Subcutaneous abdominal adipose tissue (tissue), 5 donors: ENCODE data around the gene TRAK1.
A peak's percentile ranks its signal among the peaks of the same experiment; 100 is the strongest.

ENCODE experiments used
- H3K27ac ChIP-seq: one replicate; pipeline ENCODE4 v1.7.0; 2013; ENCODE audit warnings: low read depth, mild to moderate bottlenecking, inconsistent platforms, low read length, moderate library complexity
- H3K27me3 ChIP-seq, 5 donors: one replicate each; pipeline ENCODE4 v1.7.0; 2013; ENCODE audit warnings: low read length in 5 of 5, inconsistent platforms in 1 of 5; ENCODE audit not compliant: control insufficient read depth in 5 of 5, insufficient read depth in 4 of 5
- H3K36me3 ChIP-seq, 5 donors: one replicate each; pipeline ENCODE4 v1.7.0; 2013; ENCODE audit warnings: low read length in 5 of 5; ENCODE audit not compliant: control insufficient read depth in 5 of 5, insufficient read depth in 5 of 5
- H3K4me1 ChIP-seq, 5 donors: one replicate each; pipeline ENCODE4 v1.7.0; 2013; ENCODE audit warnings: low read length in 5 of 5, mild to moderate bottlenecking in 3 of 5, moderate library complexity in 1 of 5; ENCODE audit not compliant: control insufficient read depth in 5 of 5, insufficient read depth in 5 of 5
- H3K4me3 ChIP-seq, 5 donors: one replicate each; pipeline ENCODE4 v1.7.0; 2013; ENCODE audit warnings: low read length in 5 of 5, low read depth in 1 of 5
- H3K9ac ChIP-seq, 5 donors: one replicate each; pipeline ENCODE4 v1.7.0; 2013; ENCODE audit warnings: low read length in 5 of 5, mild to moderate bottlenecking in 4 of 5, moderate library complexity in 3 of 5
- H3K9me3 ChIP-seq, 5 donors: one replicate each; pipeline ENCODE4 v1.7.0; 2013; ENCODE audit warnings: low read length in 5 of 5; ENCODE audit not compliant: control insufficient read depth in 5 of 5
- donor health status: healthy.
- donor health status: healthy.
- donor health status: healthy.
- donor health status: healthy.
- donor health status: healthy.

TRAK1 gene

GRCh38 chr3:42194943-42195510 is 103.9 kb downstream of the TRAK1 start:
- H3K9ac ChIP-seq = no peak overlapping the region
- no peak overlapping the region for H3K4me3 ChIP-seq
- H3K4me1 ChIP-seq = peaks cover 1 to 32% (median 11%) of the 10 kb centered on the region in 5 donors
- H3K27me3 ChIP-seq = no peaks in the 10 kb centered on the region
- H3K36me3 ChIP-seq = peaks cover 24 to 82% (median 72%) of the 10 kb centered on the region in 5 donors
- H3K27ac ChIP-seq = no peak overlapping the region
- H3K9me3 ChIP-seq = no peaks in the 10 kb centered on the region

- Histone ChIP-seq H3K4me3 (no peak overlapping the region), H3K27ac (no peak overlapping the region), H3K9ac (peak overlapping the region in 1 of 5 donors; percentile 7), H3K36me3 (peaks cover 28 to 85% (median 81%) of the 10 kb centered on the region in 5 donors), H3K9me3 (no peaks in the 10 kb centered on the region), H3K27me3 (no peaks in the 10 kb centered on the region), H3K4me1 (peaks cover 0 to 25% (median 4%) of the 10 kb centered on the region in 5 donors)
Observed at GRCh38 chr3:42195879-42196330, 104.7 kb downstream of the TRAK1 start.

DNA sequence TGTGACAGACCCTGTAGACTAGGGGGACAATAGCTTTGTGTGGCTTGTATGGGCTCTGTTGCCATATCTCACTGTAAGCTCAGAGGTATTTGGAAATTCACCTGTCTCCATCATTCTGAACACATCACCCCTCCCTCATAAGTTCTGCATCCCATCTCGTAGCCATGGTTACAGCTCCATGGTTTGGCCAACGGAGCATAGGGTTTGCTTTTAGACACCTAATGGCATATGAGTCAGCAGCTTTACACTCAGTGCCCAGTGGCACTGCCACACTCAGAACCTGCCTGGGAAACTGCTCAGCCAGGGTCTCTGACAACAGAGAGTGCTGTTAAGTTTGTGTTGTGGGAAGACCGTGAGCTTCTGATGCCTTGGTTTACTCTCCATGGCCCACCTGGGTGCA is 107.6 kb downstream of the TRAK1 start:
- H3K9ac ChIP-seq = peak overlapping the region in 1 of 5 donors; percentile 16
- H3K4me1 ChIP-seq = peaks cover 0 to 14% (median 0%) of the 10 kb centered on the region in 5 donors
- H3K36me3 ChIP-seq = peaks cover 34 to 97% (median 93%) of the 10 kb centered on the region in 5 donors
- H3K9me3 ChIP-seq = no peaks in the 10 kb centered on the region
- no peak overlapping the region for H3K4me3 ChIP-seq
- H3K27ac ChIP-seq = no peak overlapping the region
- no peaks in the 10 kb centered on the region for H3K27me3 ChIP-seq

DNA sequence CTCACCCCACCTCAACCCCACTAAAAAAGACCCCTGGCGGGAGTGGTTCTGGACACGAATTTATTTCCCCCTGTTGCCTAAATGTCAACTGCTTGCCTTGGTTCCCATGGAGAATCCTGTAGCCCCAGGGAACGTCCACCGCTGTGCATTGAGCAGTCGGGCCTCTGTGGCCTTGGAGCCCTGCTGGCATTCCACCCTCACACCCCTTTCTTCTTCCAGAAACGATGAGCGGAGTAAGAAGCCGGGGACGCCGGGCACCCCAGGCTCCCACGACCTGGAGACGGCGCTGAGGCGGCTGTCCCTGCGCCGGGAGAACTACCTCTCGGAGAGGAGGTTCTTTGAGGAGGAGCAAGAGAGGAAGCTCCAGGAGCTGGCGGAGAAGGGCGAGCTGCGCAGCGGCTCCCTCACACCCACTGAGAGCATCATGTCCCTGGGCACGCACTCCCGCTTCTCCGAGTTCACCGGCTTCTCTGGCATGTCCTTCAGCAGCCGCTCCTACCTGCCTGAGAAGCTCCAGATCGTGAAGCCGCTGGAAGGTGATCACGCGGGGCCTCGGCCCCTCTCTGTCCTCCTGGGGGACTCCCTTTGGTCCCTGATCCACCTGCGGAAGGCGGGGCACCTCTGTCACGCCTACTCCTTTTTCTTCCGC is 111.2 kb downstream of the TRAK1 start:
- H3K27me3 ChIP-seq = no peaks in the 10 kb centered on the region
- H3K9ac ChIP-seq = no peak overlapping the region
- peaks cover 0 to 5% (median 0%) of the 10 kb centered on the region in 5 donors for H3K4me1 ChIP-seq
- no peak overlapping the region for H3K4me3 ChIP-seq
- H3K9me3 ChIP-seq = no peaks in the 10 kb centered on the region
- H3K36me3 ChIP-seq = peaks cover 33 to 96% (median 85%) of the 10 kb centered on the region in 5 donors
- no peak overlapping the region for H3K27ac ChIP-seq

- H3K4me1 ChIP-seq = peaks cover 0 to 5% (median 0%) of the 10 kb centered on the region in 5 donors
- peaks cover 33 to 95% (median 84%) of the 10 kb centered on the region in 5 donors for H3K36me3 ChIP-seq
- no peak overlapping the region for H3K27ac ChIP-seq
- no peaks in the 10 kb centered on the region for H3K9me3 ChIP-seq
- no peaks in the 10 kb centered on the region for H3K27me3 ChIP-seq
- H3K4me3 ChIP-seq = no peak overlapping the region
- no peak overlapping the region for H3K9ac ChIP-seq
Observed at GRCh38 chr3:42204867-42205599, 113.9 kb downstream of the TRAK1 start.

GRCh38 chr3:42205800-42206514 is 114.8 kb downstream of the TRAK1 start:
- H3K36me3 ChIP-seq = peaks cover 34 to 95% (median 84%) of the 10 kb centered on the region in 5 donors

DNA sequence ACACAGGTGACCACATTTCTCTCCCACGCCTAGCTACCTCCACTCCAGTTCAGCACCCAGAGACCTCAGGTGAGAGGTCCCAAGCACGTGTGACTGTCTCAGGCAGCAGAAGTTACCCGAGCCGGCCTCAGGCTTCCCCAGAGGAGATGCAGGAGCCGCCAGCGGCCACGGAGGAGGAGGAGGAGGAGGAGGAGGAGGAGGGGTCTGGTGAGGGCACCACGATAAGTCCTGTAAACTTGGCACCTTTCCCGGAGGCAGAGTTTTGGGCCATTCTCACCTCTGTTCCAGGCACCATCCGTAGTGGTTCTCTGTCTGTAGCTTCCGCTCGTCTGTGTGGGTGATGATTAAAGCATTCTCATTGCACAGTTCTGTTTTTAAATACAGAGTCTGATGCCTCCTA is 118.8 kb downstream of the TRAK1 start:
- peaks cover 0 to 3% (median 0%) of the 10 kb centered on the region in 5 donors for H3K4me1 ChIP-seq
- peaks cover 24 to 90% (median 78%) of the 10 kb centered on the region in 5 donors for H3K36me3 ChIP-seq
- no peak overlapping the region for H3K27ac ChIP-seq
- no peaks in the 10 kb centered on the region for H3K27me3 ChIP-seq
- H3K9ac ChIP-seq = no peak overlapping the region
- no peak overlapping the region for H3K4me3 ChIP-seq
- no peaks in the 10 kb centered on the region for H3K9me3 ChIP-seq

More at GRCh38 chr3:42205800-42206514, 114.8 kb downstream of the TRAK1 start:
- Histone ChIP-seq H3K27me3 (no peaks in the 10 kb centered on the region), H3K4me1 (peaks cover 0 to 5% (median 0%) of the 10 kb centered on the region in 5 donors), H3K9ac (no peak overlapping the region), H3K9me3 (no peaks in the 10 kb centered on the region), H3K4me3 (no peak overlapping the region), H3K27ac (no peak overlapping the region)

DNA sequence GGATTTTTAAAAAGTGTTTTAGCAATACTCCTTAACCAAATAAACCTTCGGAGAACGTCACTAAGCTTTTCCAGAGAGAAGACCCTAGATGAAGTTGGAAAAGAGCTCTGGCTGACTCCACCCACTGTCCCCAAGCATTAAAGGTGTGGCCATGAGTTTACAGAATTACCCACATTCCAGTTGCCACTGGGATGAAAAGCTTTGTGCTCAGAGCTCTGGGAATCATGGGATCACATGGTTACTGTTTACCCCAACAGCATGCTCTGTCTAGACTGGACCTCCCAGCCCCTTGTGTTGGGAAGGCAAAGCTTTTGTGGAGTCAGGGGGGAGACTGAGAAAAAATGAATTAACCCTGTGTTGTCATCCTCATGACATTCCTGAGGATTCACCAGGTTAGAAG is 119.6 kb downstream of the TRAK1 start:
- Histone ChIP-seq H3K4me3 (no peak overlapping the region), H3K9me3 (no peaks in the 10 kb centered on the region), H3K4me1 (peaks cover 0 to 3% (median 0%) of the 10 kb centered on the region in 5 donors), H3K36me3 (peaks cover 21 to 92% (median 79%) of the 10 kb centered on the region in 5 donors), H3K9ac (no peak overlapping the region), H3K27ac (no peak overlapping the region), H3K27me3 (no peaks in the 10 kb centered on the region)

DNA sequence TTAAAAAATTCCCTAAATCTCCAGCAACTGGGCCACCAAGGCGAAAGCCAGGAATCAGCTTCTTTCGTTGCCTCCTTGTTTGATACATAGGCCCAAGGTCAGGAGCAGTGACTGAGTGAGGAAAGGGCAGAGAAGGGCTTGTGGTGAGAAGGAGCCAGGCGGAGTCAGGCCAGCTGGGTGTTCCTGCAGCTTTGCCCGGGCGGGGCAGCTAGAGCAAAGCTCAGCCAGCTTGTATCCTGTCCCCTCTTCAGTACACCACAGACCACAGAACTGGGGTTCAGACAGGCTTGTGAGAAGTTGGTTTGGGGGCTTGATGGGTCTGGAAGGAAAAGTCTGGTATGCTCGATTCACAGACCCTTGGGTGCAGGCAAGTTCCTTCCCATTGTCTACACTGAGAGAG is 122.3 kb downstream of the TRAK1 start:
- Histone ChIP-seq H3K36me3 (peaks cover 18 to 90% (median 72%) of the 10 kb centered on the region in 5 donors), H3K9ac (no peak overlapping the region), H3K27ac (no peak overlapping the region)

More for the DNA sequence above, 122.3 kb downstream of the TRAK1 start:
- peaks cover 0 to 3% (median 0%) of the 10 kb centered on the region in 5 donors for H3K4me1 ChIP-seq
- no peaks in the 10 kb centered on the region for H3K27me3 ChIP-seq
- H3K9me3 ChIP-seq = no peaks in the 10 kb centered on the region
- H3K4me3 ChIP-seq = no peak overlapping the region
